K562 (cell line): ENCODE measurements around the gene NPAS3.

Experiments used
- ILF3 ChIP-seq: fragments of 450-650 bp; IDR thresholded peaks from 2 replicates; pipeline ENCODE4 v1.6.1; 2018; ENCODE audit warnings: antibody characterized with exemption, mild to moderate bottlenecking, moderate library complexity, borderline replicate concordance
- MXI1 ChIP-seq: IDR thresholded peaks from 2 replicates; pipeline ENCODE4 v1.6.1; 2011; ENCODE audit warnings: low read depth, mild to moderate bottlenecking, improper control_type of control experiment, low read length
- PHF8 ChIP-seq: fragments of 200-600 bp; sonication (generic); IDR thresholded peaks from 2 replicates; pipeline ENCODE4 v1.6.1; 2012; ENCODE audit warnings: mixed run types, mild to moderate bottlenecking, inconsistent platforms, low read length, moderate library complexity, borderline replicate concordance
- TF ChIP-seq, protein P1 (sequence below): sonication (generic); formaldehyde crosslinking; IDR thresholded peaks from 2 replicates; pipeline ENCODE4 v1.8.0; 2022; ENCODE audit warnings: missing genetic modification reagents, mild to moderate bottlenecking, borderline replicate concordance

DNA sequence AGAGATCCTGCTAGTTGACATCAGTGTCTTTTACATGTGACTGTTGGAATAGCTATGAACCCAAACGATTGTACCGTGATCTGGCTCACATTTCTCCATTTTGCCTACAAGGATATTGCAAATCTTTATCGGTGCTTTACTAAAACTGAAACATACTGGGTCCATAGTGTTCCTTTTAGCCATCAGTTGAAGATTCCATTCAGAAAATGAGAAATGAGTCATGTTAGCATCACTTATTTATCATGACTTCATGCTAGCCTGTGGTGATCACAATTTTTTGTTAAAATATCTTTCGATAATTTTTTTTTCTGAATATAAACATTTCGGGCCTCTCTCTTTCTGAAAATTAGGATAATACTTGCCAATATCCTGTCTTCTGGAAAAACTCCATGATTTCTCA is 801.9 kb downstream of the NPAS3 start:
- TF ChIP-seq, protein P1, sequence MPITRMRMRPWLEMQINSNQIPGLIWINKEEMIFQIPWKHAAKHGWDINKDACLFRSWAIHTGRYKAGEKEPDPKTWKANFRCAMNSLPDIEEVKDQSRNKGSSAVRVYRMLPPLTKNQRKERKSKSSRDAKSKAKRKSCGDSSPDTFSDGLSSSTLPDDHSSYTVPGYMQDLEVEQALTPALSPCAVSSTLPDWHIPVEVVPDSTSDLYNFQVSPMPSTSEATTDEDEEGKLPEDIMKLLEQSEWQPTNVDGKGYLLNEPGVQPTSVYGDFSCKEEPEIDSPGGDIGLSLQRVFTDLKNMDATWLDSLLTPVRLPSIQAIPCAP (CRISPR knock-in tag), result no peak
- TF ChIP-seq MXI1 (no peak), ILF3 (no peak), PHF8 (no peak)
